GM21528 (cell line): Measurements from ENCODE around the gene BIRC7.
A peak's percentile ranks its signal among the peaks of the same experiment; 100 is the strongest.
"Not testable (repeated sequence)": the region's sequence is repeated elsewhere in the genome, so short reads cannot be mapped to it uniquely, and the experiment has no call there.

Experiments
- ATAC-seq: cut with Tn5 transposase; IDR thresholded peaks from one replicate; pipeline ENCODE4 v1.9.1; 2021; ENCODE audit warnings: mild to moderate bottlenecking, moderate library complexity; ENCODE audit not compliant: unreplicated experiment, low FRiP score

BIRC7 gene

GRCh38 chr20:63206878-63207277, 28.8 kb upstream of the BIRC7 start:
- no peak for ATAC-seq

- ATAC-seq: no peak
These were observed 27.3 kb upstream of the BIRC7 start for GRCh38 chr20:63208346-63208909.

GRCh38 chr20:63210011-63210605, 25.6 kb upstream of the BIRC7 start:
- no peak for ATAC-seq

GRCh38 chr20:63212393-63212730, 23.3 kb upstream of the BIRC7 start:
- no peak for ATAC-seq

GRCh38 chr20:63212792-63213191, 22.9 kb upstream of the BIRC7 start:
- ATAC-seq: no peak

- ATAC-seq: no peak
These were observed 21.2 kb upstream of the BIRC7 start for GRCh38 chr20:63214514-63214913.

- peak; percentile 10 for ATAC-seq
These were observed 20.3 kb upstream of the BIRC7 start for GRCh38 chr20:63215101-63216040.

- peak; percentile 82 for ATAC-seq
These were observed 19.5 kb upstream of the BIRC7 start, which contains the start of gene YTHDF1 for GRCh38 chr20:63216041-63216848. TSS of gene YTHDF1 (minus strand) at chr20:63216131. CDS start at chr20:63215892, 239 bp downstream.

- ATAC-seq: no peak
These were observed 18.7 kb upstream of the BIRC7 start for GRCh38 chr20:63216849-63217471.

- ATAC-seq: no peak
These were observed 18.0 kb upstream of the BIRC7 start for GRCh38 chr20:63217706-63218105.

GRCh38 chr20:63218701-63219446, 16.8 kb upstream of the BIRC7 start:
- ATAC-seq: no peak

- ATAC-seq: no peak
These were observed 16.3 kb upstream of the BIRC7 start for GRCh38 chr20:63219447-63219821.

- no peak for ATAC-seq
These were observed 15.7 kb upstream of the BIRC7 start for GRCh38 chr20:63219866-63220521.

GRCh38 chr20:63220696-63221399, 14.9 kb upstream of the BIRC7 start:
- no peak for ATAC-seq

- ATAC-seq: not testable (repeated sequence)
These were observed 14.2 kb upstream of the BIRC7 start for GRCh38 chr20:63221400-63222053.

- ATAC-seq: no peak
These were observed 13.2 kb upstream of the BIRC7 start for GRCh38 chr20:63222541-63222940.

GRCh38 chr20:63223121-63223825, 12.4 kb upstream of the BIRC7 start:
- no peak for ATAC-seq
